CD4-positive, alpha-beta T cell treated with Interleukin-10 for 1 hour (primary cell): ENCODE data around the gene DKK3.
A peak's percentile ranks its signal among the peaks of the same experiment; 100 is the strongest.

Experiments used
- DNase-seq: peaks from one replicate; pipeline ENCODE4 v3.0.0-alpha.2; 2020

DKK3 gene

DNA sequence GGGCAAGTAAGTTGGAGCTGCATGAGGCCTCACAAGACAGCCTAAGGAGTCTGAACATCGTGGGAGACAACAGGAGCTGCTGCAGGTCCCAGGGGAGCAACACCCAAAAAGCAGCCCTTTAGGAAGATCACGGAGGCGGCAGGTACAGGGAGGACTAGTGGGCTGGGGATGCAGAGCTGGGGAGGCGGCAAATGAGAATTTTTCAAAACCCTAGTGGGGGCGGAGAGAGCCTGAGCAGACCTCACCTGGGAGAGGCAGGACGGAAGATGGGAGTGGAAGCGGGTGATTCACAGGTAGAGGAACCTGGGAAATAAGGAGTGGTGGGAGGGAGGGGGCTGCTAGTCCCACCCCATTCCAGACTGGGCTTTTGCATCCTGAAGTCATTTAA lies 42.1 kb downstream of the DKK3 start:
- no peak for DNase-seq

DNA sequence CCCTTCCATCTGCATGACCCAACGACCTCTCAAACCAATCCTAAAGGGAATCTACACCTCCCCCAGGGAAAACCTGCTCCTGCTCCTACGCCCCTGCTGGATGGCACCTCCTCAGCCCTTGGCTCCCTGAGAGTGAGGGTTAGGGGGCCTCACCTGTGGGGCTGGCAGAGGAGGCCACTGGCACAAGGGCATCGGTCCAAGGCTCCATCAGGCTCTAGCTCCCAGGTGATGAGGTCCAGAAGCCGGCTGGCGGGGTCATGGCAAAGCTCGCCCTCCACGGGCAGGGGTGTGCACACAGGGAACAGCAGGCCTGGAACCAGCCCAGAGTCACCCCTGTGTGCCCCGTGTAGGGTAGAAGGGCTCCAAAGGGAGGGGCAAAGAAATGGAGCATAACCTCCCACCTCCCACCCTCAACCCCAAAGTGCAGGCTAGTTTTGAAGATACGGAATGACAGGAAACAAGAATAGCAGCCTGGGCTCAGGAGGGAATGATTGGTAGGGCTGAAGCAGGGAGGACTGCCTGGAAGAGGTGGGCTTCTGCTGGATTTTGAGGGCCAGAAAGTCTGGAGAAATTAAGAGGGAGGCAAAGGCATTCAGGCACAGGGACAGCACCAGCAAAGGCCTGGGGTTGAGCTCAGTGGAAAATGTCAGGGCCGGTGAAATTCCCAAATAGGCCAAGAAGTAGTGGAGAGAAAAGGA lies 42.6 kb downstream of the DKK3 start:
- DNase-seq, result no peak

DNA sequence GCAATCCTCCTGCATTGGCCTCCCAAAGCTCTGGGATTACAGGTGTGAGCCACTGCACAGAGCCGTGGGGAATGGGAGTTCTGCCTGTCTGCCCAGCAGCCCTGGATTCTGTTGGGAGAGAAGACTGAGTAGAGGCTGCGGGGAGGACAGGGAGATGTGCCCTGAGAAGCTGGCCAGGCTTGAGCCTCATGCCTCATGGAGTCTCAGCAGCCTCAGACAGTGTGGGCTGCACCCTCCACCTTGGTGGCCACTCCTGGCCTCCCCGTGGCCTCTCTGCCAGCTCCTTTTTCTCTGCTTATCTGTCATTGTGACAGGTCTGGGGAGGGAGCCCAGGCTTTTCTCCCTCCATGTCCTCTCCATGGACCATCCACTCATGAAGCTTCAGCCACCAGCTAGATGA lies 43.2 kb downstream of the DKK3 start:
- no peak for DNase-seq

DNA sequence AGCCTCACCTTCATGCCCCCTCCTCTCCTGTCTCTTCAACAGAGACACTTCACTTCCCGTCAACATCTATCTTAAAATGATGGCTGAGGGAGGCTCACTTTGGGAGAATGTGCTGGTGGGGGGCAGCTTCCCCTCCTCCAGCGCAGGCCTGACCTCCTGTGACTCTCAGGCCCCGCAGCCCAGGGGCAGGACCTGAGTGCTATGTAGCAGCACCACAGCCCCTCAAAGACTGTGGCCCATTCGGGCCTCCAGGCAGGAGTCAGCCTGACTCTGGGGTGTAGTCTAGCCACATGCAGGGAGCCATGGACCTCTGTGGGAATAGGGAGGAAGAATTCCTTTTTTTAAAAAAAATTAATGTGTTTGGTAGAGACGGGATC lies 43.7 kb downstream of the DKK3 start:
- no peak for DNase-seq

DNA sequence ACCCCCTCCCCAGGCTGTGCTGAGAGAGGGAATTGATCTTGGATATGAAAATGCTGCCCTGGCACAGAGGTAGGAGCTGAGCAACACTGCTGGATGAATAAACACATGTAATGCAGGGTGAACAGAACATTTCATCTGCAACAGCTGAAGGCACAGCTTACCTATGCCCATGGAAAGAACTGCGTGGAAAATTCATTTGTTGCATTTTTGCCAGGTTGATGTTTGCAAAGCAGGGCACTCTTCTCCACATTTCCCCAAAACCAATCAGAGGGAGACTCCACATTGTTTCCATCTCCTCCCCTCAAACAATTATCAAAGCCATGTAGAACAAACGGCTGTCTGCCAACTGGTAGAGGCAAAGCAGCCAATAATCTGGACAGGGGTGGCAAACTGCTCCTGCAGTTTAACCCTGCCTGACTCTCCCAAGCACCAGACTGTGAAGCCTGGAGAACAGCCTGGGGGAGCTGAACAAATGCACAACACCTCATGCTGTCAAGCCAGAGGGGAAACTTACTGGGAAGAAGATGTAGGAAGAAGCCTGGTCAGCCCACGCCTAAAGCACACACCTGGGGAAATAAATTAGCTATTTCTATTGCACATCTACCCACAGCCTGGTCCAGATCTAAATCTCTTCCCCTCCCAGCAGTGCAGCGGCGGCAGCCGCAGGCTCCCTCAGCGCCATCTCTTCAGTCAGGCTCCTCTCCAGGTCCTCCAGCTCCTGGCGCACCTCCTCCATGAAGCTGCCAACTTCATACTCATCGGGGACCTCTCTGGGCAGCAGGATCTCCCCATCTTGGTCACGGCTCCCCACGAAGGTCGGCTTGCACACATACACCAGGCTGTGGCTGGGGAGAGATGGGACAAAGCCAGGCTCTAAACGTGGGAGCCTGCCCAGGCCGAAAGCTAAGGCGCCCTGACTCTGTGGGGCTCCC lies 44.3 kb downstream of the DKK3 start:
- DNase-seq, result no peak

DNA sequence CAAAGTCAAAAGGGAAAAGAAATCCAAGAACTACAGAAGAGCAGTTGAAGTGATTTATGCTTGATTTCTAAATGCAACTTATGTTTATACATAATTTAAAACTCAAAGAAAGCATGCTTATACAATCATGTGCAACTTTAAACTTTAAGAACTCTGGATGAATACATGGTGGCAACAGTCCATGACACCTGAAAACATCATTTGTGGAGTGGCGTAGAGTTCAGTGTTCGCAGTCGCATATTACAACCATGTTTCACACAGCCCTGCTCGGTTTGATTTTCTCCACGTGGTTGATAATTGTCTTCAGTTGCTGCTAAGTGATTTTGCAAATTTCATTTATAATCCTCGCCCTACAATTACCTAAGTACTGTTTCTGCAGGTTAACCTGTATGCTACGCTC lies 45.4 kb downstream of the DKK3 start:
- DNase-seq, result no peak

DNA sequence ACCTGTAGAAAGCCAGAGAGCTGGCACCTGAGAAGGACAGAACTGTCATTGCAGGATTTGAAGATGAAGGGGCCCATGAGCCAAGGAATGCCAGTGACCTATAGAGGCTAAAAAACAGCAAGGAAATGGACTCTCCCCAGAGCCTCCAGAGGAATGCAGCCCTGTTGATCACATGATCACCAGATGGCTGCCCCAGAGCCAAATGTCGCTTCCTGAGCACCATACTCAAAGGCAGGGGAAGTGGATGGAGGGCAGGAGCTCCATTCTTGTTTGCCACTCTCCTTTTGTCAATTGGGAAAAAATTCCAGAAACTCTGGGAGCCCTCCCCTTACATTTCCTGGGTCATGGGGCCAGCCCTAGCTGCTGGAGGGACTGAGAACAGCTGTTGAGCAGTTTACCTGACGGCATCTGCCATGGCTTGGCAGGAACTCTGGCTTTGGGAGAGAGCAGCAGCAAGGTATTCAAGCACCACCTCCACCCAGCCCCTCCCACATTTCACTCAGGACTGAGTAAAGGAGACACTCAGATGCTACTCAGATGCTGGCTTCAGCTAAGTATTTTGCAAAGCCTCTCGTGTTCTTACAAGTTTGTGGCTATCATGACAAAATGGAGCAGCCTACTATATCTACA lies 46.9 kb downstream of the DKK3 start:
- no peak for DNase-seq

DNA sequence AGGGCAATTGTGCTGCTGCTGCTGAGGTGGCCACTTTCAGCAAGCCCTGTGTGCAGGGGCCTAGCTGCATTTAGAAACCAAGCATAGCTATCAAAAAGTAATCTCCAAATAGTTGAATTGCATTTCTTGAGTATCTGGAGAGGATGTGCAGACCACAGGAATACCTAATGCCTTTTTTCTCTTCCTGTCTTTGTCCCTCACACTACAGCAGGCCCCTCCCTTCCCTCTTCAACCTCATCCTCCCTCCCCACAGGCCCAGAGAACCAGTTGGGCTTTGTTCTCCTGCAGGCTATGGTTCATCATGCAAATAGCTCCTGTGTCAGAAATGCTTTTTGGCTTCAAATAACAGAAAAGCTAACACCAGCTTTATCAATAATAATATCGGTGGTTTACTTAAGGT lies 47.7 kb downstream of the DKK3 start:
- DNase-seq, result peak; percentile 37

GRCh38 chr11:11959601-11960000 lies 48.8 kb downstream of the DKK3 start:
- DNase-seq, result no peak

DNA sequence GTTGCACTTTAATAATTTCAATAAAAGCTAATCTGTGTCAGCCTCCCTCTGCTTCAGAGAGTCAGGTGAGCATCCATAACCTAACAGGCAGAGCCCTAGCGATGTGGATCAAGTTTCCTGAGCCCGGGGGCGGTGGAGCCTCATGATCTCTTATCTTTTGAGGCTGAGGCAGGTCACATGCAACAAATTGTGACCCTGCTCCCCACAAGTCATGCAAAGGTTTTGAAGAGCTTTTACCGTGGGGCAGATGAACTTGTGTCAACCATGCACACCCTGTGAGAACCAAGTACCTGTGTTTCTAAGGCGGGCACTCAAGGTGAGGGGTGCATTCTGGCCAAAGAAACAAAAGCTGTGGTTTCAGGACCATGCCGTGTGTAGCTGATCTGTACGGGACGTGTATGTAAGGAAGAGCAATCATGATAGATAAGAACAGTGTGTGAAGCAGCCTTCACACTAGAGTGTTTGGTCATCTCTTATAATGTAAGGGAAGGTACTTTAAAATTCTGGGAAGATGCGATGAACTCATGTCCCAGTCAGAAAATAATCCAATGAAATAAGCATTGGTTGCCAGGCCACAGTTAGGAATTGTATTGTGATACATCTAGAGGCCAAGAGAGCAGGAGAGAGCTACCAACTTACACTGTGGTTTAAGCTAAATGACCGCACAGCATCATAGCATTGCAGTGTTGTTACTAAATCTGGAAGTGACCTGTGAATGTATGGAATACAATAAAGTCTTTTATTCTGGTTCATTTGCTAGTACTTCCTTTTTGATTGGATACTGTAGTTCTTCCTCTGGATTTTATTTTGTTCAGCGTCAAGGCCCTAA lies 49.8 kb downstream of the DKK3 start:
- no peak for DNase-seq

DNA sequence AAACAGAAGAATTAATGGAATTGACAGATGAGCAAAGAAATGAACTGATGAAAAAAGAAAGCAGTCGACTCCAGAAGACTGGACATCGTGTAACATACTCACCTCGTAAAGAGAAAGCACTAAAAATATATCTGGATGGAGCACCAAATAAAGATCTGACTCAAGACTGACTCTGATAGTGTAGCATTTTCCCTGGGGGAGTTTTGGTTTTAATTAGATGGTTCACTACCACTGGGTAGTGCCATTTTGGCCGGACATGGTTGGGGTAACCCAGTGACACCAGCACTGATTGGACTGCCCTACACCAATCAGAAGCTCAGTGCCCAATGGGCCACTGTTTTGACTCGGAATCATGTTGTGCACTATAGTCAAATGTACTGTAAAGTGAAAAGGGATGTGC lies 52.4 kb downstream of the DKK3 start:
- no peak for DNase-seq

DNA sequence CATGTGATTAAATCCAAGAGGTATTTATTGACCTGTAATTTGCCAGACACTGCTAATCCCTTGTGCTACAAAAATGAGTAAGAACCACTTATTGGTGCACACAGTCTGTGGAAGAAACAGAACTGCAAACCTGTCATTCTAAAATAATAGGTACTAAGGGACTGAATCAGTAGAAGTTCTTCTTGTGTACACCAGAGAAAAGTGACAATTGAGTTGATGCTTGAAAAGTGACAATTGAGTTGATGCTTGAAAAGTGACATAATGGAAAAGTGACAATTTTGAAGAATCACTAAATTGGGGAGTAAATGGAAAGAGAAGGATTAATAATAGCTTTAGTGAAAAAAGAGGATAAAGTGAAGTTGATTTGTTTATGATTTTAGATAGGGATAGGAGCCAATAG lies 56.4 kb downstream of the DKK3 start:
- no peak for DNase-seq

DNA sequence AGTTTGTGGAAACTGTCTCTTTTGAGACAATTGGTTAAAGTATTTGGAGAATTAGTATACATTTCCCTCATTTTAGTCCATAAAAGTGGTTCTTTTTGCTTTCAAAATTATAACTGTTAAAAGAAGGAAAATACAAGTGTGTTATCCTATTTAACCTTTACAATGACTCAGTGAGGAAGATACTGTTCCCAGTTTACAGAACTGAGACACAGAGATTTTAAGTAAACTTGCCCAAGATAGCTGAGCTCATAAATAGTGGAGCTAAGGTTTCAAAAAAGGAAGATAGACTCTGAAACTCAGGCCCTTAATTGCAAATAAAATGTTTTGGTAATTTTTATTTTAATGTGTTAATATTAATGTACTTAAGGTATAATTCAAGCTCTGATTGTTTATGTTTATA lies 58.9 kb downstream of the DKK3 start:
- no peak for DNase-seq

DNA sequence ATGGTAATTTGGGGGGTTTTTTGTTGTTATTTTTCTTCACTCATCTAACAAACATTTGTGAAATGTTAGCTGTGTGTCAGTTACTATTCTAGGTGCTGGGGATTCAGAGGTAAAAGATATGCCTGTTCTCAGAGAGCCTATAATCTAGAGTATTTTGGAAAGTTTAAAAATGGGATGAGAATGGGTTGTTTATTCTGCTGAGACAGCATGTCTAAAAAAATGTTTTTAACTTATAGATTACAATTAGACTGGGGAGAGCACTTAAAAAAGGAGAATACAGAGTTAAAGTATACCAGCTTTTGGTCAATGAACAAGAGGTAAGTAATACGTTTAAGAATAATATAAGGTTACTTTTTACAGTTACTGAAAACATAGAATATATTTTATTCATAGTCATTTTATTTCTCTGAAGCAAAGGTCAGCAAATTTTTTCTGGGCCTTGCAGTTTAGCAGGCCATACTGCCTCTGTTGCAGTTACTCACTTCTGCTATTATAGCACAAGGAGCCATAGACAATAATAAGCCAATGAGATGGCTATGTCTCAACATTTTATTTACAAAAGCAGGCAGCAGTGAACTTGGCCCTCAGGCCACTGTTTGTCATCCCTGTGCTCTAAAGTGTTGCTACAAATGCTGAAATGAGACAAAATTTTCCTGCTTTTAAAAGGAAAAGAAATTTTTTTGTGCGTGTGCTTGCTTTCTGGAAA lies 60.0 kb downstream of the DKK3 start:
- DNase-seq, result no peak

DNA sequence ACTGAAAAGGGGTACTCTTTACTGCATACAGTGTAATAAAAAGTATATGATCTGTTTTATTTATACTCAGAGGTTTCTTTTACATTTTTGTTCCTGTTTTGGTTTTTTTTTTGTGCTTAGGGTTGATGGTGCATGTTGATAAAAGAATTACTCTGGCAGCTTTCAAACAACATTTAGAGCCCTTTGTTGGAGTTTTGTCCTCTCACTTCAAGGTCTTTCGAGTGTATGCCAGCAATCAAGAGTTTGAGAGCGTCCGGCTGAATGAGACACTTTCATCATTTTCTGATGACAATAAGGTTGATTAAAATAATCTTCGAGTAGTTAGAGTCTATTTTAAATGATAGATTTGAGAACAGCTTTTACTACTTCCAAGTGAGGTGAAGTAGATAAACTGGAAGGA lies 60.6 kb downstream of the DKK3 start:
- no peak for DNase-seq

DNA sequence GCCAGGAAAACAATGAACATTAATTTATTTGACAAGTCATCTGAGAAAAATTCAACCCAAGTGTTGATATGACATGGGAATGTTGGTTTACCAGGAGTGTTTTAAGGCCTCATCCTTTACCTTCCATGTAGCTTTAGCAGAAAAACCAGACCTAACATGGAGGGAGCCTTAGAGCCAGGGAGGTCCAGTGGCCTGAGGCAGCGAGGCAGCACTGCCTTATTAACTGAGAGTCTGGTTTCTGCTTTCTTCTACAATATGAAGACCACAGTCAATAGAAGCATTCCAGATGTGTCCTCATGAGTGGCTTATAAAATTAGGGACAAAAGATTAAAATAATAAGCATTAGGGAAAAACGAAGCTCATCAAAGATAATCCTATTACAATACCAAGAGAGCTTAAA lies 61.5 kb downstream of the DKK3 start:
- no peak for DNase-seq

DNA sequence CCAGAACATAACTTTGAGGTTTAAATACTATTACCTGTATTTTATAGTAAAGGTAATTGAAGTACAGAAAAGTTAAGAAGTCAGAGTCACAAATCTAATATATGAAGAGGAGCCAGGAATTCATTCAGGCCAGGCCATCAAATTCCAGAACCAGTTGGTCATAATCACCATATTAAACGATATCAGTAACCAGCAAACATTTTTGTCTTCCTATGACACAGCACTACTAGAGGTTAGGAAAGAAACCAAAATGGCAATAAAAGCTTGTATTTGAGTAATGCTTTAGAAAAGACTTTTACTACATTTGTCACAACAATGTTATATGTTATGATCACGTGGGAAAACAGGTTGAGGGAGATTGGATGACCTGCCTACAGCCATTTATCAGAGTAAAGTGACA lies 62.2 kb downstream of the DKK3 start:
- DNase-seq, result no peak

DNA sequence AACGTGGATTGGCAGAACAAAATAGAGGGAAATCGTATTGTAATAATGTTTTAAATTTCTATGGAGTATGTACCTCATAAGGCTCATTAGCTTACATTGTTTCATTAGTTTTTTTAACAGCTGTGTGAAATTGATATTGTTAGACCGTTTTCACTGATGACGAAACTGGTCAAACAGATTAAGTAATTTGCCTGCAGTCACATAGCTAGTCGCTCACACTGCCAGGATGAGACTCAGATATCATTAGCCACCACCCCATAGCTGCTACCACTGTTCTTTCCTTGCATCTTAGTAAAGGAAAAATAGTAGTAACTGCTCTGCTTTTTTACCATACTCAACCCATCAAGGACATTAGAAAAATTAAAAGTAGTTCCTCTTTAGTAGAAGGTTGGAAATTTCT lies 64.0 kb downstream of the DKK3 start:
- DNase-seq, result no peak

DNA sequence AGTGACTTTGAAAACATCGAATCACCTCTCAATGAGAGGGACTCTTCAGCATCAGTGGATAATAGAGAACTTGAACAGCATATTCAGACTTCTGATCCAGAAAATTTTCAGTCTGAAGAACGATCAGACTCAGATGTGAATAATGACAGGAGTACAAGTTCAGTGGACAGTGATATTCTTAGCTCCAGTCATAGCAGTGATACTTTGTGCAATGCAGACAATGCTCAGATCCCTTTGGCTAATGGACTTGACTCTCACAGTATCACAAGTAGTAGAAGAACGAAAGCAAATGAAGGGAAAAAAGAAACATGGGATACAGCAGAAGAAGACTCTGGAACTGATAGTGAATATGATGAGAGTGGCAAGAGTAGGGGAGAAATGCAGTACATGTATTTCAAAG lies 65.8 kb downstream of the DKK3 start:
- no peak for DNase-seq

GRCh38 chr11:11940551-11940950 lies 67.9 kb downstream of the DKK3 start:
- DNase-seq, result no peak

DNA sequence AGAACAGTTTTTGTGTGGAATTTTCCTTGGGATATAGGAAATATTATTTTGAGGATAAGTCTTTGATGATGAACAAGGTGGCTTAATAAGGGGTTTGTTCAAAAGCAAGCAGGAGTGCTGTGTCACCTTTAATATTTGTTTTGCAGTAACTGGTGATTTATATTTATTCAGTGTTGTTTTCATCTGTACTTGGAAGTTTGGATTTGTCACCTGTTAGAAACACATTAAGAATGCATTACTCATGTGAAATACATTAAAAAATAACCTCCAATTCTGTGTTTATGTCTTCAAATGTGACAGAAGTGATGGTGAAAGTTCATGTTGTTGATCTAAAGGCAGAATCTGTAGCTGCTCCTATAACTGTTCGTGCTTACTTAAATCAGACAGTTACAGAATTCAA lies 70.5 kb downstream of the DKK3 start:
- DNase-seq, result no peak

- no peak for DNase-seq
These were observed 71.0 kb downstream of the DKK3 start for GRCh38 chr11:11937433-11937832.

DNA sequence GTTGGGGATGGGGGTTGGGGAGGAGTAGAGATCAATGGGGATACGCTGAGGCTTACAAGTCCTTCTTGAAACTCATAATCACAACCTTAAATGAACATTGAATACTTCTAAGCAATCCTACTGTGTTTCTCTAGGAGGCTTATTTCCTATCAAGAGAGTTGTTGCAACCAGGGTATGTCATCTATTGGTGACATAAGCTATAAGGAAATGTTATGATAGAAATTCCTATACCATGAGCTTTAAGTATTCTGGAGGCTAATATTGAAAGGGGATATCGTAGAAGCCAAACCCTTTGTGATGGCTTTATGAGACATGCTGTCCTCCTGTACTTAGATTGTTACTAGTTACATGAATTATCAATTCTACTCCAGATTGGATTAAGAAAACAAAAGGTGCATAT lies 72.9 kb downstream of the DKK3 start:
- DNase-seq, result no peak
